ENCODE results near the gene PTCD1. TPM values are rescaled to one million over a fixed set of nuclear protein-coding genes. Genes with fewer than 3 reads are reported as not detected.

PTCD1 gene
- total and polyA plus RNA-seq, 2 of the 8 experiments (the other 6 are each of a cell fraction or from before 2014, with no cell fraction given), result 7.5 to 7.6 TPM

- DNase-seq (ENCODE audit: low read depth in 1 of 2, low spot score in 2 of 2), result no peak
- 0 out of 2 replicates have a peak, but pooled peaks cover 7% of the 10 kb centered on the region for H3K23me2 ChIP-seq (ENCODE audit: low read depth, low read length)
- ChIA-PET CTCF (ENCODE audit: partially characterized antibody) (interaction anchor here (0.8 to 1.6 kb wide), 3 partner anchors 9 to 43 kb away, joined by 3 read pairs; no protein-coding TSS in a partner anchor), POLR2A (ENCODE audit: partially characterized antibody) (interaction anchor here (0.6 to 10.7 kb wide), 16 partner anchors 8 to 1844 kb away, joined by 3 to 100 read pairs (median 6); partner anchors contain the start of genes BUD31, CPSF4, PDAP1 and ZKSCAN5)
- H3K4me1 ChIP-seq (replicated peaks in 1 of 4; ENCODE audit: control insufficient read depth in 3 of 4, insufficient read depth in 4 of 4, low read length in 3 of 4), result peaks cover 0 to 2% (median 0%) of the 10 kb centered on the region in 4 experiments; a peak in 1 of 7 replicates
- no peak overlapping the region for H3K18ac ChIP-seq (ENCODE audit: extremely low read depth, low read length)
- no peaks in the 10 kb centered on the region for H3K9me3 ChIP-seq (ENCODE audit: insufficient read depth in 2 of 2, low read depth in 1 of 2, low read length in 1 of 2)
- no peak overlapping the region for H2BK20ac ChIP-seq (ENCODE audit: low read length)
- no peak overlapping the region for H3K23ac ChIP-seq (ENCODE audit: insufficient read length)
- no peak for FAIRE-seq
- H3K27me3 ChIP-seq (replicated peaks in 1 of 4; ENCODE audit: control insufficient read depth in 3 of 4, extremely low read depth in 1 of 4, insufficient read depth in 3 of 4, low read length in 3 of 4), result no peaks in the 10 kb centered on the region
- TF ChIP-seq SP1 (IDR thresholded peaks at IDR 0.05; ENCODE audit: low read depth, low read length) (no peak), KDM5A (IDR thresholded peaks at IDR 0.05; ENCODE audit: low read length) (no peak), TAF1 (IDR thresholded peaks at IDR 0.05; ENCODE audit: low read depth, low read length) (no peak), GTF2F1 (IDR thresholded peaks at IDR 0.05; ENCODE audit: borderline replicate concordance, low read depth, low read length) (no peak), CBX8 (IDR thresholded peaks at IDR 0.05; ENCODE audit: borderline replicate concordance, low read depth, low read length) (no peak), POU5F1 (IDR thresholded peaks at IDR 0.05; ENCODE audit: low read depth, low read length) (no peak), BACH1 (IDR thresholded peaks at IDR 0.05; ENCODE audit: low read length) (no peak), RFX5 (IDR thresholded peaks at IDR 0.05; ENCODE audit: borderline replicate concordance, low read depth, low read length) (no peak)
- TF ChIP-seq, protein P1, sequence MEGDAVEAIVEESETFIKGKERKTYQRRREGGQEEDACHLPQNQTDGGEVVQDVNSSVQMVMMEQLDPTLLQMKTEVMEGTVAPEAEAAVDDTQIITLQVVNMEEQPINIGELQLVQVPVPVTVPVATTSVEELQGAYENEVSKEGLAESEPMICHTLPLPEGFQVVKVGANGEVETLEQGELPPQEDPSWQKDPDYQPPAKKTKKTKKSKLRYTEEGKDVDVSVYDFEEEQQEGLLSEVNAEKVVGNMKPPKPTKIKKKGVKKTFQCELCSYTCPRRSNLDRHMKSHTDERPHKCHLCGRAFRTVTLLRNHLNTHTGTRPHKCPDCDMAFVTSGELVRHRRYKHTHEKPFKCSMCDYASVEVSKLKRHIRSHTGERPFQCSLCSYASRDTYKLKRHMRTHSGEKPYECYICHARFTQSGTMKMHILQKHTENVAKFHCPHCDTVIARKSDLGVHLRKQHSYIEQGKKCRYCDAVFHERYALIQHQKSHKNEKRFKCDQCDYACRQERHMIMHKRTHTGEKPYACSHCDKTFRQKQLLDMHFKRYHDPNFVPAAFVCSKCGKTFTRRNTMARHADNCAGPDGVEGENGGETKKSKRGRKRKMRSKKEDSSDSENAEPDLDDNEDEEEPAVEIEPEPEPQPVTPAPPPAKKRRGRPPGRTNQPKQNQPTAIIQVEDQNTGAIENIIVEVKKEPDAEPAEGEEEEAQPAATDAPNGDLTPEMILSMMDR (IDR thresholded peaks at IDR 0.05; ENCODE audit: control extremely low read depth in 1 of 3, insufficient read depth in 1 of 3, low read depth in 1 of 3, low read length in 3 of 3), result no peak
- H3K27ac ChIP-seq (ENCODE audit: low read depth, low read length), result peak overlapping the region; percentile 98
- H4K8ac ChIP-seq (ENCODE audit: extremely low read depth, insufficient read depth, low read length), result peak overlapping the region; percentile 99; the same call in 1 of the 2 replicates
- H2AFZ ChIP-seq (ENCODE audit: low read length), result peak overlapping the region; percentile 86
- H3K79me2 ChIP-seq (ENCODE audit: control insufficient read depth in 1 of 2, insufficient read depth in 2 of 2, low read length in 2 of 2), result peaks cover 23 to 52% of the 10 kb centered on the region in 2 experiments
- peak overlapping the region; percentile 84 for H2AK5ac ChIP-seq (ENCODE audit: low read depth, low read length)
- peak overlapping the region; percentile 86 to 99 (median 99) for H3K9ac ChIP-seq (replicated peaks in 1 of 4; ENCODE audit: extremely low read depth in 1 of 4, low read depth in 3 of 4, low read length in 3 of 4)
- peak overlapping the region; percentile 91 to 98 for H3K4me2 ChIP-seq (ENCODE audit: insufficient read depth in 1 of 2, low read depth in 2 of 2, low read length in 2 of 2)
- peak overlapping the region; percentile 92 for H4K5ac ChIP-seq (ENCODE audit: insufficient read length, low read depth, low read length)
- H3K56ac ChIP-seq (replicated peaks; ENCODE audit: insufficient read length, low read depth, low read length), result peak overlapping the region; percentile 85
- peak overlapping the region; percentile 87 for H4K91ac ChIP-seq (replicated peaks; ENCODE audit: insufficient read length, low read length)
- peaks cover 2 to 12% (median 9%) of the 10 kb centered on the region in 4 experiments; a peak in 6 of 8 replicates for H3K36me3 ChIP-seq (ENCODE audit: control insufficient read depth in 2 of 4, insufficient read depth in 4 of 4, low read length in 3 of 4)
- peaks cover 19% of the 10 kb centered on the region for H3K79me1 ChIP-seq (ENCODE audit: low read depth, low read length)
- no peak overlapping the region for H3K14ac ChIP-seq (ENCODE audit: insufficient read length)
- peak overlapping the region; percentile 55 for H3K4ac ChIP-seq (replicated peaks; ENCODE audit: insufficient read length, low read depth, low read length)
- peak overlapping the region; percentile 51; the same call in 1 of the 2 replicates for H2BK12ac ChIP-seq (ENCODE audit: low read depth, low read length)
- H4K20me1 ChIP-seq (replicated peaks in 1 of 2; ENCODE audit: control insufficient read depth in 1 of 2, insufficient read depth in 2 of 2, low read length in 2 of 2), result peaks cover 4 to 9% of the 10 kb centered on the region in 2 experiments
- H2BK120ac ChIP-seq (replicated peaks; ENCODE audit: low read depth, low read length), result no peak overlapping the region
- peak overlapping the region; percentile 92 to 99 (median 97) for H3K4me3 ChIP-seq (ENCODE audit: extremely low read depth in 1 of 4, insufficient read depth in 2 of 4, low read depth in 3 of 4, low read length in 4 of 4)
- WGBS, 2 experiments (ENCODE audit: extremely low coverage in 1 of 2, insufficient coverage in 1 of 2, insufficient read length in 1 of 2, insufficient replicate concordance in 2 of 2, low coverage in 1 of 2, low lambda C conversion rate in 2 of 2, missing lambda C conversion rate in 1 of 2), result 29% methylated on average over 9 of the region's 9 CpGs; no CpG with 5 or more reads in 1 of the 2 experiments
- no peak overlapping the region; the same call in 1 of the 2 replicates for H2BK15ac ChIP-seq (ENCODE audit: low read length)
- H2BK5ac ChIP-seq (ENCODE audit: low read depth, low read length), result peak overlapping the region; percentile 98
Measured at GRCh38 chr7:99465421-99465768, 26.8 kb upstream of the PTCD1 start.
